Liver (tissue), 9 donors: Measurements from ENCODE around the gene ARHGDIB. TPM values are rescaled to one million over a fixed set of nuclear protein-coding genes. Genes with fewer than 3 reads are reported as not detected.

ENCODE experiments used
- DNase-seq: peaks from one replicate; pipeline ENCODE4 v3.0.0-alpha.2; 2017; ENCODE audit warnings: low spot score
- H3K27ac ChIP-seq, 2 donors: one replicate each; pipeline ENCODE4 v1.7.0; 2013; ENCODE audit warnings: inconsistent platforms in 2 of 2, low read length in 2 of 2, control low read depth in 1 of 2, low read depth in 1 of 2, mild to moderate bottlenecking in 1 of 2
- H3K27me3 ChIP-seq, 4 donors: one replicate each; pipeline versions ENCODE4 v1.6.1 to v1.7.0; 2013; ENCODE audit warnings: low read length in 3 of 4, inconsistent platforms in 1 of 4, mild to moderate bottlenecking in 1 of 4, moderate library complexity in 1 of 4; ENCODE audit not compliant: control insufficient read depth in 4 of 4, insufficient read depth in 4 of 4
- H3K36me3 ChIP-seq, 4 donors: one replicate each; pipeline versions ENCODE4 v1.6.1 to v1.7.0; 2013; ENCODE audit warnings: low read length in 3 of 4, mild to moderate bottlenecking in 3 of 4, low read depth in 1 of 4, moderate library complexity in 1 of 4; ENCODE audit not compliant: control insufficient read depth in 4 of 4, insufficient read depth in 3 of 4
- H3K4me1 ChIP-seq, 4 donors: one replicate each; pipeline versions ENCODE4 v1.6.1 to v1.7.0; 2013; ENCODE audit warnings: low read length in 3 of 4, mild to moderate bottlenecking in 3 of 4, moderate library complexity in 1 of 4; ENCODE audit not compliant: control insufficient read depth in 4 of 4, insufficient read depth in 4 of 4
- H3K4me3 ChIP-seq, 3 donors: one replicate each; pipeline versions ENCODE4 v1.6.1 to v1.7.0; 2013; ENCODE audit warnings: low read length in 3 of 3, control low read depth in 1 of 3, low read depth in 1 of 3, mild to moderate bottlenecking in 1 of 3
- H3K9ac ChIP-seq, 2 donors: one replicate each; pipeline ENCODE4 v1.7.0; 2013; ENCODE audit warnings: low read length in 2 of 2, mild to moderate bottlenecking in 2 of 2, moderate library complexity in 2 of 2, control low read depth in 1 of 2, low read depth in 1 of 2
- H3K9me3 ChIP-seq, 4 donors: one replicate each; pipeline versions ENCODE4 v1.6.1 to v1.7.0; 2013; ENCODE audit warnings: low read length in 3 of 4; ENCODE audit not compliant: control insufficient read depth in 4 of 4
- CTCF ChIP-seq: fragments of 150-350 bp; IDR thresholded peaks from 2 replicates; pipeline ENCODE4 v1.5.1; 2017; ENCODE audit warnings: improper control_type of control experiment, low read depth, low read length; ENCODE audit not compliant: missing input control
- EGR1 ChIP-seq, 2 donors: IDR thresholded peaks; 2 replicates each; pipeline ENCODE4 v1.6.1; 2016 to 2018; ENCODE audit warnings: antibody characterized with exemption in 2 of 2, low read depth in 2 of 2
- FOXA1 ChIP-seq: IDR thresholded peaks from 2 replicates; pipeline ENCODE4 v1.6.1; 2016; ENCODE audit warnings: antibody characterized with exemption
- FOXA2 ChIP-seq: IDR thresholded peaks from 2 replicates; pipeline ENCODE4 v1.6.1; 2016; ENCODE audit warnings: antibody characterized with exemption
- GABPA ChIP-seq, 2 donors: IDR thresholded peaks in 1 of 2; conservative IDR thresholded peaks in 1 of 2; 2 replicates each; pipeline ENCODE4 v1.6.1; 2016; ENCODE audit warnings: antibody characterized with exemption in 2 of 2, mild to moderate bottlenecking in 1 of 2, moderate library complexity in 1 of 2
- HNF4A ChIP-seq, 2 donors: conservative IDR thresholded peaks; 2 replicates each; pipeline ENCODE4 v1.6.1; 2016; ENCODE audit warnings: antibody characterized with exemption in 2 of 2, mild to moderate bottlenecking in 2 of 2
- HNF4G ChIP-seq: IDR thresholded peaks from 2 replicates; pipeline ENCODE4 v1.6.1; 2016; ENCODE audit warnings: antibody characterized with exemption
- JUND ChIP-seq, 2 donors: IDR thresholded peaks; 2 replicates each; pipeline ENCODE4 v1.6.1; 2016; ENCODE audit warnings: antibody characterized with exemption in 2 of 2
- MAX ChIP-seq: IDR thresholded peaks from 2 replicates; pipeline ENCODE4 v1.6.1; 2016; ENCODE audit warnings: antibody characterized with exemption
- NR2F2 ChIP-seq: IDR thresholded peaks from 2 replicates; pipeline ENCODE4 v1.6.1; 2016; ENCODE audit warnings: antibody characterized with exemption
- RAD21 ChIP-seq, 2 donors: IDR thresholded peaks; 2 replicates each; pipeline ENCODE4 v1.6.1; 2016; ENCODE audit warnings: antibody characterized with exemption in 2 of 2, mild to moderate bottlenecking in 2 of 2
- REST ChIP-seq: IDR thresholded peaks from 2 replicates; pipeline ENCODE4 v1.6.1; 2016; ENCODE audit warnings: antibody characterized with exemption, mild to moderate bottlenecking
- RXRA ChIP-seq, 2 donors: IDR thresholded peaks; 2 replicates each; pipeline ENCODE4 v1.6.1; 2017 to 2018; ENCODE audit warnings: antibody characterized with exemption in 2 of 2, mild to moderate bottlenecking in 1 of 2
- SP1 ChIP-seq: IDR thresholded peaks from 2 replicates; pipeline ENCODE4 v1.6.1; 2018; ENCODE audit warnings: antibody characterized with exemption, mild to moderate bottlenecking
- TAF1 ChIP-seq: conservative IDR thresholded peaks from 2 replicates; pipeline ENCODE4 v1.6.1; 2016; ENCODE audit warnings: antibody characterized with exemption, mild to moderate bottlenecking
- YY1 ChIP-seq: IDR thresholded peaks from 2 replicates; pipeline ENCODE4 v1.6.1; 2016; ENCODE audit warnings: antibody characterized with exemption, mild to moderate bottlenecking
- ZBTB33 ChIP-seq: IDR thresholded peaks from 2 replicates; pipeline ENCODE4 v1.6.1; 2016; ENCODE audit warnings: antibody characterized with exemption
- WGBS: extraction: QIAGEN DNeasy Blood & Tissue Kit; methylation state at CpG from one replicate; pipeline ENCODE4 v1.1.7; 2013; 5-methylcytosine and 5-hydroxymethylcytosine counted together
- polyA plus RNA-seq, 2 donors: library from polyadenylated mRNA; stranded (reverse) in 1 of 2; unstranded in 1 of 2; fragments of 200-250 nt in 1 of 2; fragments of >200 nt in 1 of 2; fragmentation: Nextera tagmentation in 1 of 2; extraction: Ambion mirVana in 1 of 2; gene quantifications; one replicate each; pipeline versions ENCODE4 v1.2.1 to v1.2.3, GENCODE V29; 2013 to 2015
- total RNA-seq, 2 donors: library from RNA; depleted of rRNA; stranded (reverse); fragments of >200 nt; gene quantifications; one replicate each; pipeline ENCODE4 v1.2.3, GENCODE V29; 2014
- donor health status: healthy.
- donor health status: healthy.
- donor health status: healthy.
- donor health status: healthy.
- donor health status: healthy.

ARHGDIB gene
- total and polyA plus RNA-seq, 4 donors = 36.3 to 66.9 (median 47.5) TPM

GRCh38 chr12:14981049-14981448, 19.6 kb upstream of the ARHGDIB start (continued):
- TF ChIP-seq GABPA (IDR thresholded peaks at IDR 0.05 in 1 of 2, conservative IDR thresholded peaks at IDR 0.05 in 1 of 2) (no peak), JUND (IDR thresholded peaks at IDR 0.05) (no peak)

GRCh38 chr12:14979468-14979867, 18.1 kb upstream of the ARHGDIB start:
- Histone ChIP-seq H3K27me3 (no peaks in the 10 kb centered on the region), H3K9me3 (no peaks in the 10 kb centered on the region), H3K36me3 (no peaks in the 10 kb centered on the region), H3K4me3 (no peak overlapping the region), H3K4me1 (no peaks in the 10 kb centered on the region), H3K27ac (no peak overlapping the region), H3K9ac (no peak overlapping the region)
- DNase-seq = no peak
- no peak for TF ChIP-seq RAD21 (IDR thresholded peaks at IDR 0.05)
- no peak for TF ChIP-seq GABPA (IDR thresholded peaks at IDR 0.05 in 1 of 2, conservative IDR thresholded peaks at IDR 0.05 in 1 of 2)
- TF ChIP-seq ZBTB33 = no peak
- no peak for TF ChIP-seq REST
- no peak for TF ChIP-seq SP1
- TF ChIP-seq MAX = no peak
- TF ChIP-seq YY1 = no peak
- TF ChIP-seq JUND (IDR thresholded peaks at IDR 0.05) = no peak
- TF ChIP-seq FOXA2 = no peak
- no peak for TF ChIP-seq EGR1 (IDR thresholded peaks at IDR 0.05; ENCODE audit: low read depth in 2 of 2)
- no peak for TF ChIP-seq FOXA1
- TF ChIP-seq NR2F2 = no peak
- no peak for TF ChIP-seq CTCF
- TF ChIP-seq RXRA (IDR thresholded peaks at IDR 0.05) = no peak
- no peak for TF ChIP-seq HNF4G

GRCh38 chr12:14976658-14977057, 15.3 kb upstream of the ARHGDIB start:
- H3K4me1 ChIP-seq = no peaks in the 10 kb centered on the region
- H3K27me3 ChIP-seq = no peaks in the 10 kb centered on the region
- no peak overlapping the region for H3K9ac ChIP-seq
- no peak overlapping the region for H3K4me3 ChIP-seq
- WGBS = 86% methylated on average over 3 of the region's 3 CpGs
- no peaks in the 10 kb centered on the region for H3K9me3 ChIP-seq
- no peak overlapping the region for H3K27ac ChIP-seq
- H3K36me3 ChIP-seq = no peaks in the 10 kb centered on the region
- no peak for DNase-seq
- TF ChIP-seq MAX (no peak), JUND (IDR thresholded peaks at IDR 0.05) (no peak), RAD21 (IDR thresholded peaks at IDR 0.05) (no peak), TAF1 (no peak), CTCF (no peak), GABPA (IDR thresholded peaks at IDR 0.05 in 1 of 2, conservative IDR thresholded peaks at IDR 0.05 in 1 of 2) (no peak), RXRA (IDR thresholded peaks at IDR 0.05) (no peak), SP1 (no peak), HNF4A (conservative IDR thresholded peaks at IDR 0.05) (no peak), FOXA1 (no peak), FOXA2 (no peak), YY1 (no peak), HNF4G (no peak)
